Lung (tissue), 12 donors: ENCODE results near the gene SMG6. TPM values are rescaled to one million over a fixed set of nuclear protein-coding genes. Genes with fewer than 3 reads are reported as not detected.
A peak's percentile ranks its signal among the peaks of the same experiment; 100 is the strongest.

Experiments
- ATAC-seq: fragments of 200-7000 bp; cut with Tn5 transposase; one replicate; pipeline ENCODE4 v1.9.1; 2020; ENCODE audit warnings: moderate number of reproducible peaks; ENCODE audit not compliant: insufficient read depth, low FRiP score
- DNase-seq, 3 donors: peaks; one replicate each; pipeline ENCODE4 v3.0.0-alpha.2; 2013 to 2017
- H3K27ac ChIP-seq, 2 donors: one replicate each; pipeline ENCODE4 v1.5.1; 2013; ENCODE audit warnings: mild to moderate bottlenecking in 2 of 2, moderate library complexity in 2 of 2, control low read depth in 1 of 2, inconsistent platforms in 1 of 2, low read depth in 1 of 2, low read length in 1 of 2
- H3K27me3 ChIP-seq, 3 donors: one replicate each; pipeline ENCODE4 v1.5.1; 2013; ENCODE audit warnings: low read length in 2 of 3; ENCODE audit not compliant: control insufficient read depth in 3 of 3, insufficient read depth in 3 of 3
- H3K36me3 ChIP-seq, 4 donors: one replicate each; pipeline ENCODE4 v1.5.1; 2013; ENCODE audit warnings: low read length in 4 of 4, mild to moderate bottlenecking in 1 of 4, moderate library complexity in 1 of 4; ENCODE audit not compliant: control insufficient read depth in 4 of 4, insufficient read depth in 4 of 4
- H3K4me1 ChIP-seq, 5 donors: one replicate each; pipeline ENCODE4 v1.5.1; 2013; ENCODE audit warnings: low read length in 5 of 5, mild to moderate bottlenecking in 2 of 5, moderate library complexity in 1 of 5; ENCODE audit not compliant: control insufficient read depth in 5 of 5, insufficient read depth in 5 of 5
- H3K4me3 ChIP-seq: one replicate; pipeline ENCODE4 v1.5.1; 2013; ENCODE audit warnings: mild to moderate bottlenecking, control low read depth, moderate library complexity
- H3K9ac ChIP-seq, 2 donors: one replicate each; pipeline ENCODE4 v1.5.1; 2013; ENCODE audit warnings: low read length in 2 of 2, control low read depth in 1 of 2; ENCODE audit not compliant: insufficient read depth in 1 of 2
- H3K9me3 ChIP-seq, 4 donors: one replicate each; pipeline ENCODE4 v1.5.1; 2013; ENCODE audit warnings: low read length in 3 of 4, mild to moderate bottlenecking in 1 of 4, moderate library complexity in 1 of 4; ENCODE audit not compliant: control insufficient read depth in 4 of 4, insufficient read depth in 3 of 4
- CTCF ChIP-seq: IDR thresholded peaks from 2 replicates; pipeline ENCODE4 v1.5.1; 2012; ENCODE audit warnings: mild to moderate bottlenecking; ENCODE audit errors: control extremely low read depth, extremely low read depth
- WGBS, 2 donors: extraction: QIAGEN DNeasy Blood & Tissue Kit; methylation state at CpG; one replicate each; pipeline ENCODE4 v1.1.7; 2013; 5-methylcytosine and 5-hydroxymethylcytosine counted together
- polyA plus RNA-seq, 2 donors: library from polyadenylated mRNA; stranded (reverse); fragments of 200-250 nt; gene quantifications; one replicate each; pipeline ENCODE4 v1.2.1, GENCODE V29; 2013
- total RNA-seq, 2 donors: library from RNA; depleted of rRNA in 1 of 2; stranded (reverse); fragments of >200 nt in 1 of 2; gene quantifications; one replicate each; pipeline ENCODE4 v1.2.1, GENCODE V29; 2014 to 2021
- donor health status: control.
- donor health status: control.
- donor health status: Bipolar disorder and iron deficiency.
- donor health status: healthy.
- donor health status: DM: yes; HTN: yes; CAD: no.

Gene SMG6
- total and polyA plus RNA-seq, 4 donors = 17.6 to 45.1 (median 28.9) TPM

- Histone ChIP-seq H3K27ac (peak overlapping the region in 1 of 2 donors; percentile 76), H3K27me3 (peaks cover 0 to 17% (median 12%) of the 10 kb centered on the region in 3 donors), H3K9me3 (no peaks in the 10 kb centered on the region), H3K36me3 (peaks cover 0 to 15% (median 5%) of the 10 kb centered on the region in 4 donors), H3K4me3 (peak overlapping the region; percentile 97), H3K4me1 (peaks cover 0 to 13% (median 6%) of the 10 kb centered on the region in 5 donors), H3K9ac (peak overlapping the region in 1 of 2 donors; percentile 63)
- DNase-seq (no peak), ATAC-seq (no peak)
- 27% methylated on average over 10 of the region's 10 CpGs for WGBS, 2 donors
- TF ChIP-seq CTCF = peak; percentile 13
Measured at GRCh38 chr17:2030779-2031163, 272.8 kb downstream of the SMG6 start.

DNA sequence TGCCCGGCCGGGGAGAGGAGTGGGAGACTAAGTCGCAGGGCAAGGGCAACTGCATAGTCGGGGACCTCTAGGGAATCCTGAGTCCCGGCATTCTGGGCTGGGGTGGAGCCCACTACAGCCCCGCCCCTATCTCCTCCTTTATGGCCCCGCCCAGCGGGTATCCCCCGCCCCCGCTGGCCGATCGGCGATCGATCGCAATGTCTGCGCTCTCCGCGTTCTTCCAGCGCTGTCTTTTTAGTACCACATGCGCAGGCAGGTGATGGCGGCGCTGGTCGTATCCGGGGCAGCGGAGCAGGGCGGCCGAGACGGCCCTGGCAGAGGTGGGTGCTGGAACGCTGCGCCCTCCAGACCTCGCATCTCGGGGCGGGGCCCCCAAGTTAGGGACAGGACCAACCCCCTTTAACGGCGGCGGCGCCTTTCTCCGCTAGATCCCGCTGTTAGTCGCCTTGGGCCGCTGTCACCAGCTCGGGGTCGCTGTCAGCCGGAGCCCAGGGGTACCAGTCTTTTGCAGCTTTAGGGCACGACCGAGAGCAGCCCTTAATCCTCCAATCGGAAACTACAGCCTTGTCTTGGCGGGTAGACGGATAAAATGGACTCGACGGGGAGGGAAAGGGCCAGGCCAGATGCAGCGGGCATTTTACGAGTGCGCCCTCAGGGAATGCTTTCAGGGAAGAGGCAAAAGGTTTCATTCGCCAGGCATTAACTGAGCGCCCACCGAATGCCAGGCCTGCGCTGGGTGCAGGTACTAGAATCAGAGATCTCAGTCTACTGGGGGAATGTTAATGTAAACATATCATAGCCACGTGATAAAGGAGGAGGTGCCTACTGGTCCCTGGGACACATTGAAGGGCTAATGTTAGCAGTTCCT, 273.4 kb downstream of the SMG6 start, which contains the start of gene DPH1:
TSS of gene DPH1 (plus strand) at position 243 of the 868 bp plus-strand sequence. CDS start at position 260, 17 bp downstream.
- H3K4me1 ChIP-seq = peaks cover 0 to 18% (median 6%) of the 10 kb centered on the region in 5 donors
- ATAC-seq (peak; percentile 91), DNase-seq (peak; percentile 87 to 90 (median 87))
- peak within 1 kb of the TSS; percentile 97 for H3K4me3 ChIP-seq
- peak within 1 kb of the TSS; percentile 43 to 76 for H3K27ac ChIP-seq
- H3K9ac ChIP-seq = peak within 1 kb of the TSS; percentile 50 to 63
- peaks cover 0 to 18% (median 13%) of the 10 kb centered on the region in 3 donors for H3K27me3 ChIP-seq
- no peaks in the 10 kb centered on the region for H3K9me3 ChIP-seq
- 1 to 2% methylated on average over 57 to 59 of the region's 59 CpGs for WGBS, 2 donors
- H3K36me3 ChIP-seq = peaks cover 0 to 11% (median 3%) of the 10 kb centered on the region in 4 donors
- peak; percentile 3 for TF ChIP-seq CTCF

DNA sequence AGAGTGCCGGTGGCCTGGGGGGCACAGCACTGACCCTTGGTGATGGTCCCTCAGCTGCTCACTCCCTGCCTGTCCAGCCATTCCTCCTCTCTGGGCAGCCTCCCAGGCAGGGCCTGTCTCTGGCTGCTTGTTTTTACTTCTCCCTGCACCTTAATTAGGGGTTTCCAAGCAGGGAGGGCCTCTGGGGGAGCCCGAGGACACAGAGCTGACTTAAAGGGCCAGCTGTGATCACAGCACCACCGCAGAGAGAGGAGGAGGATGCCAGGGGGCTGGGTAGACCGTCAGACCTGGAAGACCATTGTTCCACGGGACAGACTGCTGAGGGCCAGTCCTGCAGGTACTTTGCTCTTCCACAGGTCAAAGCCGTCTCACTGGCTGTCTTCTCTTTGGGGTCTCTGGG, 274.8 kb downstream of the SMG6 start:
- no peaks in the 10 kb centered on the region for H3K9me3 ChIP-seq
- no peak overlapping the region for H3K9ac ChIP-seq
- WGBS, 2 donors = 51 to 67% methylated on average over 5 to 6 of the region's 6 CpGs
- H3K27me3 ChIP-seq = peaks cover under 1 to 18% (median 16%) of the 10 kb centered on the region in 3 donors
- TF ChIP-seq CTCF = no peak
- no peak for ATAC-seq
- peaks cover 0 to 25% (median 6%) of the 10 kb centered on the region in 5 donors for H3K4me1 ChIP-seq
- H3K4me3 ChIP-seq = no peak overlapping the region
- DNase-seq = no peak
- peaks cover 0 to 4% (median 1%) of the 10 kb centered on the region in 4 donors for H3K36me3 ChIP-seq
- no peak overlapping the region for H3K27ac ChIP-seq
